GM12864 (cell line): Measurements from ENCODE around the gene KCTD7.
"Not testable (repeated sequence)": the region's sequence is repeated elsewhere in the genome, so short reads cannot be mapped to it uniquely, and the experiment has no call there.

Experiments
- DNase-seq: peaks from one replicate; pipeline ENCODE4 v3.0.0-alpha.2; 2011; ENCODE audit warnings: low read depth
- H3K4me3 ChIP-seq: 2 replicates; pipeline ENCODE4 v1.5.1; 2011; ENCODE audit warnings: mild to moderate bottlenecking, low read depth, low read length, control low read depth
- CTCF ChIP-seq: IDR thresholded peaks from 2 replicates; pipeline ENCODE4 v1.5.1; 2011; ENCODE audit warnings: low read depth, mild to moderate bottlenecking, moderate library complexity, low read length, control low read depth, inconsistent platforms; ENCODE audit errors: missing control alignments

KCTD7 gene

GRCh38 chr7:66615699-66616098, 13.0 kb upstream of the KCTD7 start:
- TF ChIP-seq CTCF: no peak
- DNase-seq: no peak
- H3K4me3 ChIP-seq: no peak overlapping the region

GRCh38 chr7:66617295-66617694, 11.4 kb upstream of the KCTD7 start:
- H3K4me3 ChIP-seq: no peak overlapping the region
- no peak for DNase-seq
- TF ChIP-seq CTCF: no peak

- not testable (repeated sequence) for DNase-seq, H3K4me3 ChIP-seq
Observed at GRCh38 chr7:66619341-66619948, 9.2 kb upstream of the KCTD7 start.

GRCh38 chr7:66626331-66626934, 2.2 kb upstream of the KCTD7 start:
- no peak for TF ChIP-seq CTCF
- H3K4me3 ChIP-seq: no peak overlapping the region
- DNase-seq: no peak

- TF ChIP-seq CTCF: no peak
- peak overlapping the region; percentile 95; the same call in 1 of the 2 replicates for H3K4me3 ChIP-seq
- no peak for DNase-seq
Observed at GRCh38 chr7:66627151-66627681, 1.5 kb upstream of the KCTD7 start.

- DNase-seq: no peak
- TF ChIP-seq CTCF: no peak
- peak overlapping the region; percentile 95 for H3K4me3 ChIP-seq
Observed at GRCh38 chr7:66627881-66628360, 760 bp upstream of the KCTD7 start.

- TF ChIP-seq CTCF: no peak
- no peak for DNase-seq
Observed at GRCh38 chr7:66629222-66630062, 761 bp downstream of the KCTD7 start.

More at GRCh38 chr7:66629222-66630062, 761 bp downstream of the KCTD7 start:
- peak overlapping the region; percentile 82 for H3K4me3 ChIP-seq
